ENCODE results near the gene CRYBG1. TPM values are rescaled to one million over a fixed set of nuclear protein-coding genes. Genes with fewer than 3 reads are reported as not detected.
"Not testable (repeated sequence)": the region's sequence is repeated elsewhere in the genome, so short reads cannot be mapped to it uniquely, and the experiment has no call there.

Gene CRYBG1
- total and polyA plus RNA-seq, 2 of the 13 experiments (the other 11 are each of a cell fraction or from before 2014, with no cell fraction given) = 10.1 to 21.9 TPM

DNA sequence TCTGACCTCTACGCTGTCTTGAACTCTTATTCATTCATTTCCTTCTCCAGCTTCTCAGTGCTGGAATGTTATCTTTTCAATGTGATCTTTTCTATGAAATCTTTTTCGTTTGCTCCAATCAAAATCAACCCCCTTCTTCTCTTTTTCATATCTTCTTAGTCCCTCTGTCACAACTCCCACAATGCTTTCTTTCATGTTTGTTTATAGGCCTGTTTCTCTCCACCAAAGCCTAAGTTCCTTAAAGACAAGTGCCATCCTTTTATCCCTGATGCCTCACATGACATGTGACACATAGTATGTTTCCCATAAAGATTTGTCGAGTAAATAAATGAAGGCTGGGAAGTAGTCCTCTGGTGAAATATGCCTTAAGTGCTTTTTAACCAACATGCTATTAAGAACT, 38.1 kb downstream of the CRYBG1 start:
- POLR2A ChIA-PET = no interaction called here
- in situ Hi-C loops (cut with HindIII; ENCODE audit: extremely low pct_ligation_motif_present, low pct_unique_long_range_greater_than_20kb) (no loop called here), intact Hi-C loops (cut with micrococcal nuclease; ENCODE audit: unreplicated experiment) (no loop called here)
- ATAC-seq = no peak
- Histone ChIP-seq H3K27ac (ENCODE audit: extremely low read length, insufficient read depth, low read length) (no peak overlapping the region), H4K20me1 (ENCODE audit: insufficient read depth, low read length) (no peaks in the 10 kb centered on the region), H3K4me2 (ENCODE audit: low read depth, low read length) (no peak overlapping the region), H2AFZ (ENCODE audit: low read length) (no peak overlapping the region), H3K9me3 (ENCODE audit: low read length) (no peaks in the 10 kb centered on the region), H3K79me2 (ENCODE audit: insufficient read depth, low read length) (no peaks in the 10 kb centered on the region), H3K4me3 (replicated peaks in 1 of 3; ENCODE audit: insufficient read depth in 1 of 3, low read depth in 2 of 3, low read length in 3 of 3) (no peak overlapping the region), H3K9ac (ENCODE audit: insufficient read depth, low read depth, low read length) (no peak overlapping the region), H3K27me3 (ENCODE audit: control insufficient read depth in 1 of 2, insufficient read depth in 2 of 2, low read length in 2 of 2) (no peaks in the 10 kb centered on the region), H3K36me3 (replicated peaks in 1 of 2; ENCODE audit: control insufficient read depth in 1 of 2, insufficient read depth in 2 of 2, low read length in 2 of 2) (no peaks in the 10 kb centered on the region), H3K4me1 (ENCODE audit: insufficient read depth, low read length) (no peaks in the 10 kb centered on the region)
- no peak for FAIRE-seq
- DNase-seq (ENCODE audit: low spot score) = no peak
- CTCF ChIA-PET (ENCODE audit: low intra/inter-chr PET ratio, low total read pairs) = no interaction called here
- no peak for TF ChIP-seq ZNF382 (CRISPR knock-in tag; IDR thresholded peaks at IDR 0.05; ENCODE audit: borderline replicate concordance)
- BruUV-seq (replicated peaks) = no TSS peak
- WGBS (ENCODE audit: low lambda C conversion rate) = 32% methylated on average over 3 of the region's 3 CpGs

DNA sequence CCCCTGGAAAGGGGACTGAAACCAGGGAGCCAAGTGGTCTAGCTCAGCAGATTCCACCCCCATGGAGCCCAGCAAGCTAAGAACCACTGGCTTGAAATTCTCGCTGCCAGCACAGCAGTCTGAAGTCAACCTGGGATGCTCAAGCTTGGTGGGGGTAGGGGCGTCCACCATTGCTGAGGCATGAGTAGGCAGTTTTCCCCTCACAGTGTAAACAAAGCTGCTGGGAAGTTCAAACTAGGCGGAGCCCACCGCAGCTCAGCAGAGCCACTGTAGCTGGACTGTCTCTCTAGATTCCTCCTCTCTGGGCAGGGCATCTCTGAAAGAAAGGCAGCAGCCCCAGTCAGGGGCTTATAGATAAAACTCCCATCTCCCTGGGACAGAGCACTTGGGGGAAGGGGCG, 44.5 kb downstream of the CRYBG1 start:
- H3K4me3 ChIP-seq (replicated peaks in 1 of 3; ENCODE audit: insufficient read depth in 1 of 3, low read depth in 2 of 3, low read length in 3 of 3); CTCF ChIA-PET (ENCODE audit: low intra/inter-chr PET ratio, low total read pairs); H3K79me2 ChIP-seq (ENCODE audit: insufficient read depth, low read length); H3K27me3 ChIP-seq (ENCODE audit: control insufficient read depth in 1 of 2, insufficient read depth in 2 of 2, low read length in 2 of 2); H3K36me3 ChIP-seq (replicated peaks in 1 of 2; ENCODE audit: control insufficient read depth in 1 of 2, insufficient read depth in 2 of 2, low read length in 2 of 2); H4K20me1 ChIP-seq (ENCODE audit: insufficient read depth, low read length); FAIRE-seq; in situ Hi-C loops (cut with HindIII; ENCODE audit: extremely low pct_ligation_motif_present, low pct_unique_long_range_greater_than_20kb); BruUV-seq (replicated peaks); H3K9ac ChIP-seq (ENCODE audit: insufficient read depth, low read depth, low read length); H3K27ac ChIP-seq (ENCODE audit: extremely low read length, insufficient read depth, low read length); H2AFZ ChIP-seq (ENCODE audit: low read length); intact Hi-C loops (cut with micrococcal nuclease; ENCODE audit: unreplicated experiment); H3K9me3 ChIP-seq (ENCODE audit: low read length); TF ChIP-seq FOXA1 (IDR thresholded peaks at IDR 0.05): not testable (repeated sequence)
- no CpG with 5 or more reads among the region's 5 CpGs for WGBS (ENCODE audit: low lambda C conversion rate)
- H3K4me2 ChIP-seq (ENCODE audit: low read depth, low read length) = peak overlapping the region; percentile 53
- ATAC-seq (peak; percentile 51; the same call in 2 of the 3 replicates), DNase-seq (ENCODE audit: low spot score) (peak; percentile 42)
- H3K4me1 ChIP-seq (ENCODE audit: insufficient read depth, low read length) = peaks cover 14% of the 10 kb centered on the region
- POLR2A ChIA-PET = interaction anchor here (0.7 kb wide), 1 partner anchor 17 kb away, joined by 3 read pairs; no protein-coding TSS in a partner anchor
- TF ChIP-seq, protein P1, sequence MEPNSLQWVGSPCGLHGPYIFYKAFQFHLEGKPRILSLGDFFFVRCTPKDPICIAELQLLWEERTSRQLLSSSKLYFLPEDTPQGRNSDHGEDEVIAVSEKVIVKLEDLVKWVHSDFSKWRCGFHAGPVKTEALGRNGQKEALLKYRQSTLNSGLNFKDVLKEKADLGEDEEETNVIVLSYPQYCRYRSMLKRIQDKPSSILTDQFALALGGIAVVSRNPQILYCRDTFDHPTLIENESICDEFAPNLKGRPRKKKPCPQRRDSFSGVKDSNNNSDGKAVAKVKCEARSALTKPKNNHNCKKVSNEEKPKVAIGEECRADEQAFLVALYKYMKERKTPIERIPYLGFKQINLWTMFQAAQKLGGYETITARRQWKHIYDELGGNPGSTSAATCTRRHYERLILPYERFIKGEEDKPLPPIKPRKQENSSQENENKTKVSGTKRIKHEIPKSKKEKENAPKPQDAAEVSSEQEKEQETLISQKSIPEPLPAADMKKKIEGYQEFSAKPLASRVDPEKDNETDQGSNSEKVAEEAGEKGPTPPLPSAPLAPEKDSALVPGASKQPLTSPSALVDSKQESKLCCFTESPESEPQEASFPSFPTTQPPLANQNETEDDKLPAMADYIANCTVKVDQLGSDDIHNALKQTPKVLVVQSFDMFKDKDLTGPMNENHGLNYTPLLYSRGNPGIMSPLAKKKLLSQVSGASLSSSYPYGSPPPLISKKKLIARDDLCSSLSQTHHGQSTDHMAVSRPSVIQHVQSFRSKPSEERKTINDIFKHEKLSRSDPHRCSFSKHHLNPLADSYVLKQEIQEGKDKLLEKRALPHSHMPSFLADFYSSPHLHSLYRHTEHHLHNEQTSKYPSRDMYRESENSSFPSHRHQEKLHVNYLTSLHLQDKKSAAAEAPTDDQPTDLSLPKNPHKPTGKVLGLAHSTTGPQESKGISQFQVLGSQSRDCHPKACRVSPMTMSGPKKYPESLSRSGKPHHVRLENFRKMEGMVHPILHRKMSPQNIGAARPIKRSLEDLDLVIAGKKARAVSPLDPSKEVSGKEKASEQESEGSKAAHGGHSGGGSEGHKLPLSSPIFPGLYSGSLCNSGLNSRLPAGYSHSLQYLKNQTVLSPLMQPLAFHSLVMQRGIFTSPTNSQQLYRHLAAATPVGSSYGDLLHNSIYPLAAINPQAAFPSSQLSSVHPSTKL (CRISPR knock-in tag; IDR thresholded peaks at IDR 0.05) = 0 out of 2 replicates have a peak, but pooled peaks have one; percentile 25
- TF ChIP-seq NFE2 (CRISPR knock-in tag; IDR thresholded peaks at IDR 0.05) = peak; percentile 92
- 0 out of 2 replicates have a peak, but pooled peaks have one; percentile 24 for TF ChIP-seq HOXA3 (CRISPR knock-in tag; IDR thresholded peaks at IDR 0.05)
- peak; percentile 50; the same call in 1 of the 2 replicates for TF ChIP-seq FOXA3 (CRISPR knock-in tag; IDR thresholded peaks at IDR 0.05)
- TF ChIP-seq, protein P2, sequence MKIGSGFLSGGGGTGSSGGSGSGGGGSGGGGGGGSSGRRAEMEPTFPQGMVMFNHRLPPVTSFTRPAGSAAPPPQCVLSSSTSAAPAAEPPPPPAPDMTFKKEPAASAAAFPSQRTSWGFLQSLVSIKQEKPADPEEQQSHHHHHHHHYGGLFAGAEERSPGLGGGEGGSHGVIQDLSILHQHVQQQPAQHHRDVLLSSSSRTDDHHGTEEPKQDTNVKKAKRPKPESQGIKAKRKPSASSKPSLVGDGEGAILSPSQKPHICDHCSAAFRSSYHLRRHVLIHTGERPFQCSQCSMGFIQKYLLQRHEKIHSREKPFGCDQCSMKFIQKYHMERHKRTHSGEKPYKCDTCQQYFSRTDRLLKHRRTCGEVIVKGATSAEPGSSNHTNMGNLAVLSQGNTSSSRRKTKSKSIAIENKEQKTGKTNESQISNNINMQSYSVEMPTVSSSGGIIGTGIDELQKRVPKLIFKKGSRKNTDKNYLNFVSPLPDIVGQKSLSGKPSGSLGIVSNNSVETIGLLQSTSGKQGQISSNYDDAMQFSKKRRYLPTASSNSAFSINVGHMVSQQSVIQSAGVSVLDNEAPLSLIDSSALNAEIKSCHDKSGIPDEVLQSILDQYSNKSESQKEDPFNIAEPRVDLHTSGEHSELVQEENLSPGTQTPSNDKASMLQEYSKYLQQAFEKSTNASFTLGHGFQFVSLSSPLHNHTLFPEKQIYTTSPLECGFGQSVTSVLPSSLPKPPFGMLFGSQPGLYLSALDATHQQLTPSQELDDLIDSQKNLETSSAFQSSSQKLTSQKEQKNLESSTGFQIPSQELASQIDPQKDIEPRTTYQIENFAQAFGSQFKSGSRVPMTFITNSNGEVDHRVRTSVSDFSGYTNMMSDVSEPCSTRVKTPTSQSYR (CRISPR knock-in tag; IDR thresholded peaks at IDR 0.05; ENCODE audit: borderline replicate concordance) = peak; percentile 43; the same call in 1 of the 2 replicates
- peak; percentile 72 for TF ChIP-seq FOSL2 (CRISPR knock-in tag; IDR thresholded peaks at IDR 0.05)
- TF ChIP-seq NFE2L1 (CRISPR knock-in tag; IDR thresholded peaks at IDR 0.05; ENCODE audit: borderline replicate concordance) = peak; percentile 86; the same call in 1 of the 2 replicates
- TF ChIP-seq NFE2L2 (IDR thresholded peaks at IDR 0.05; ENCODE audit: low read length) = peak; percentile 48; the same call in 1 of the 2 replicates
- TF ChIP-seq FOXA1 (CRISPR knock-in tag; IDR thresholded peaks at IDR 0.05) = peak; percentile 68
